Nephron (organoid): ENCODE results near the gene KCNJ14.

Experiments
- H3K27ac Mint-ChIP-seq, 3 experiments: 2 replicates each; pipeline ENCODE4 v1.8.0; 2020; ENCODE audit warnings: mixed read lengths in 3 of 3, mild to moderate bottlenecking in 2 of 3, moderate library complexity in 1 of 3
- H3K27me3 Mint-ChIP-seq: 2 replicates; pipeline ENCODE4 v1.8.0; 2021; ENCODE audit warnings: low read depth, mild to moderate bottlenecking, moderate library complexity, mixed read lengths
- H3K36me3 Mint-ChIP-seq: 2 replicates; pipeline ENCODE4 v1.8.0; 2020; ENCODE audit warnings: low read depth, mixed read lengths
- H3K4me1 Mint-ChIP-seq: 2 replicates; pipeline ENCODE4 v1.8.0; 2020; ENCODE audit warnings: mixed read lengths
- H3K4me3 Mint-ChIP-seq, 3 experiments: 2 replicates each; pipeline ENCODE4 v1.8.0; 2020; ENCODE audit warnings: mild to moderate bottlenecking in 3 of 3, mixed read lengths in 3 of 3, moderate library complexity in 2 of 3
- H3K9me3 Mint-ChIP-seq: 2 replicates; pipeline ENCODE4 v1.8.0; 2020; ENCODE audit warnings: mixed read lengths
- CTCF ChIP-seq, 3 experiments: fragments of 200-600 bp; sonication (generic); IDR thresholded peaks; one replicate each; pipeline ENCODE4 v1.5.0; 2021; ENCODE audit warnings: antibody characterized with exemption in 3 of 3; ENCODE audit not compliant: unreplicated experiment in 3 of 3

The KCNJ14 gene

DNA sequence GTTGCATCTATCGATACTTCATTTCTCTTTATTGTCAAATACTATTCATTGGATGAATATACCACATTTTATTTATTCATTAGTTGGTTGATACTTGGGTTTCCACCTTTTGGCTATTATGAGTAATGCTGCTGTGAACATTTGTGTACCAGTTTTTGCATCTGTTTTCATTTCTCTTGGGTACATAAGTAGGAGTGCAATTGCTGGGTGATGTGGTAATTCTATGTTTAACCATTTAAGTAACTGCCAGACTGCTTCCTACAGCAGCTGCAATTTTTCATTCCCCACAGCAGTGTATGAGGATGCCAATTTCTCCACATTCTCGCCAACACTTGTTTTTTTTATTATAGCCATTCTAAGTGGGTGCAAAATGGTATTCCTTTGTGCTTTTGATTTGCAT is 2.6 kb downstream of the KCNJ14 start:
- TF ChIP-seq CTCF (IDR thresholded peaks at IDR 0.05; ENCODE audit: unreplicated experiment in 3 of 3), result no peak
- Mint-ChIP-seq H3K4me3 (no peak overlapping the region), H3K27me3 (no peaks in the 10 kb centered on the region)

DNA sequence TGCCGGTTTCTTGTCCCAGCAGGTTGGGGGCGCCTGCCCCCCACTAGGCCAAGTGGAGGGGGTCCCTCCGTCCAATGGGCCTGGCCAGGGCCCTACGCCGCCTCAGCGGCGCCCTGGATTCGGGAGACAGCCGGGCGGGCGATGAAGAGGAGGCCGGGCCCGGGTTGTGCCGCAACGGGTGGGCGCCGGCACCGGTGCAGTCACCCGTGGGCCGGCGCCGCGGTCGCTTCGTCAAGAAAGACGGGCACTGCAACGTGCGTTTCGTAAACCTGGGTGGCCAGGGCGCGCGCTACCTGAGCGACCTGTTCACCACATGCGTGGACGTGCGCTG is 6.2 kb downstream of the KCNJ14 start:
- H3K36me3 Mint-ChIP-seq, result peaks cover 11% of the 10 kb centered on the region
- no peaks in the 10 kb centered on the region for H3K9me3 Mint-ChIP-seq
- no peak for TF ChIP-seq CTCF (IDR thresholded peaks at IDR 0.05; ENCODE audit: unreplicated experiment in 3 of 3)
- no peak overlapping the region for H3K4me3 Mint-ChIP-seq
- no peak overlapping the region for H3K27ac Mint-ChIP-seq
- no peaks in the 10 kb centered on the region for H3K27me3 Mint-ChIP-seq
- no peaks in the 10 kb centered on the region for H3K4me1 Mint-ChIP-seq

More for the DNA sequence above, 2.6 kb downstream of the KCNJ14 start:
- Mint-ChIP-seq H3K4me1 (no peaks in the 10 kb centered on the region), H3K27ac (no peak overlapping the region), H3K36me3 (peaks cover 19% of the 10 kb centered on the region), H3K9me3 (no peaks in the 10 kb centered on the region)

DNA sequence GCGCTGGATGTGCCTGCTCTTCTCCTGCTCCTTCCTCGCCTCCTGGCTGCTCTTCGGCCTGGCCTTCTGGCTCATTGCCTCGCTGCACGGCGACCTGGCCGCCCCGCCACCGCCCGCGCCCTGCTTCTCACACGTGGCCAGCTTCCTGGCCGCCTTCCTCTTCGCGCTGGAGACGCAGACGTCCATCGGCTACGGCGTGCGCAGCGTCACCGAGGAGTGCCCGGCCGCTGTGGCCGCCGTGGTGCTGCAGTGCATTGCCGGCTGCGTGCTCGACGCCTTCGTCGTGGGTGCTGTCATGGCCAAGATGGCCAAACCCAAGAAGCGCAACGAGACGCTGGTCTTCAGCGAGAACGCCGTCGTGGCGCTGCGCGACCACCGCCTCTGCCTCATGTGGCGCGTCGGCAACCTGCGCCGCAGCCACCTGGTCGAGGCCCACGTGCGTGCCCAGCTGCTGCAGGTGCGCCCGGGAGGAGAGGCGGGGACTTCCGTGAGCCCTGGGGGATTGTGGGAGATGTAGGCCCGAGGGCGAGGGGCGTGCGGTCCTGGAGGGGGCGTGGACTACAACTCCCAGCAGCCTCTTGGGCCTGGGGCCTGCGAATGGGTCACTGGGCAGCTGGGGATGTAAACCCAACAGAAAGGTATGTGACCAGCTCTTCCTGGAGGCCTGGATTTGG is 6.7 kb downstream of the KCNJ14 start:
- no peak overlapping the region for H3K27ac Mint-ChIP-seq
- no peaks in the 10 kb centered on the region for H3K9me3 Mint-ChIP-seq
- H3K4me3 Mint-ChIP-seq, result no peak overlapping the region
- H3K4me1 Mint-ChIP-seq, result no peaks in the 10 kb centered on the region
- no peaks in the 10 kb centered on the region for H3K27me3 Mint-ChIP-seq
- no peak for TF ChIP-seq CTCF (IDR thresholded peaks at IDR 0.05; ENCODE audit: unreplicated experiment in 3 of 3)
- peaks cover 9% of the 10 kb centered on the region for H3K36me3 Mint-ChIP-seq

DNA sequence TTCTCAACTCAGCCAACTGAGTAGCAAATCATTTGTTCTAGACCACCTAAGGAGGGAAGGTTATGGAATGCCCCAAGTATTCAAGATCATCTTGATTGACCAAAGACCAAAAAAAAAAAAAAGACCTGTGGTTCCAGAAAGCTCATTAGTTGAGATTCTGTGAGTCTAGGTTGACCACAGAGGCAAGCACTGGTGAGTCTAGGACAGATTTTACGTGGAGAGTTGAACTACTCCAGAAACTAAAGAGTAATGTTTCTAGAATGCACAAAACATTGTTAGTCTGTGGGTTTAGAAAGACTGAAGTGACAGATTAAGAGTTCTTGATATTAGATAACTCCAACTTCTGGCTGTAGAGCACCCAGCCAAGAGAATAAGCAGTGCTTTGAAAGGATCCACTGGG is 9.8 kb downstream of the KCNJ14 start:
- no peak for TF ChIP-seq CTCF (IDR thresholded peaks at IDR 0.05; ENCODE audit: unreplicated experiment in 3 of 3)
- Mint-ChIP-seq H3K27me3 (no peaks in the 10 kb centered on the region), H3K36me3 (peaks cover 7% of the 10 kb centered on the region), H3K9me3 (no peaks in the 10 kb centered on the region), H3K27ac (peak overlapping the region in 1 of 3 experiments; percentile 43), H3K4me1 (peaks cover 9% of the 10 kb centered on the region), H3K4me3 (no peak overlapping the region)

DNA sequence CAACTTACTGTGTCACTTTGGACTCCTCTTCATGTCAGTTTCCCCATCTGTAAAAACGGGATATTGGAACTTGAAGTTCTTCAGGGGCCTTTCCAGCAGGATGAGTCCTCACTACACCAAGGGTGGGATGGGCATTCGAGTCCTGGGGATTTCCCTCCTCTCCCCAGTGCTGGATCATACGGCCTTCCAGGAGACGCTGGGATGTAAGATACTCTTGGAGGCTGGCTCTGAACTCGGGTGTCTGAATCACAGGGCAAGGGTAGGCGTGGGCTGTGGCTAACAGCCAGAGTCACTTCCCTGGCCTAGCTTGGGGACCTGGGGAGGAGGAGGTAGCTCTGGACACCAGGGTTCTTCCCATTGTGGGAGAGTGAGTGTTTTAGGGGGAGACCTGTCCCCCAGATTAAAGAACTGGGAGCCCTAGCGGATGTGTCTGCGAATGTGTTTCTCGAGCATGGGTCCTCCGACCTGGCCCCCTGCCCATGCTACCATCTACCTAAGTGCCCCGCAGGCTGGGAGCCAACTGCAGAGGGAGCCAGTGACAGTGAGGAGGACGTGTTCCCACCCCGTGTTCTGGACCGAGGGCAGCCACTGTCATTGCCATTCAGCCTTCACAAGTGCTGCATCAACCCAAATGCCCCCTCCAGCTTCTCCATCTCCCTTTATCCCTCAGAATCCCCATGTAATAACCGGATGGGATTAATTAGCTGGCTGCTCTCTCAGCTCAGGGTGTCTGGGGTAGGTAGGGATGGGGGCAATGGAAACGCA is 11.4 kb downstream of the KCNJ14 start:
- Mint-ChIP-seq H3K36me3 (peaks cover 20% of the 10 kb centered on the region), H3K9me3 (no peaks in the 10 kb centered on the region), H3K27me3 (no peaks in the 10 kb centered on the region), H3K4me3 (peak overlapping the region in 2 of 3 experiments; percentile 34 to 40), H3K4me1 (peaks cover 12% of the 10 kb centered on the region), H3K27ac (peak overlapping the region in 1 of 3 experiments; percentile 36)
- TF ChIP-seq CTCF (IDR thresholded peaks at IDR 0.05; ENCODE audit: unreplicated experiment in 3 of 3), result no peak
